ENCODE measurements around the gene PYCARD. TPM values are rescaled to one million over a fixed set of nuclear protein-coding genes. Genes with fewer than 3 reads are reported as not detected.
A peak's percentile ranks its signal among the peaks of the same experiment; 100 is the strongest.

The PYCARD gene
- total RNA-seq, 3 donors from 2014 or later = 32.9 to 50.2 (median 35.7) TPM

DNA sequence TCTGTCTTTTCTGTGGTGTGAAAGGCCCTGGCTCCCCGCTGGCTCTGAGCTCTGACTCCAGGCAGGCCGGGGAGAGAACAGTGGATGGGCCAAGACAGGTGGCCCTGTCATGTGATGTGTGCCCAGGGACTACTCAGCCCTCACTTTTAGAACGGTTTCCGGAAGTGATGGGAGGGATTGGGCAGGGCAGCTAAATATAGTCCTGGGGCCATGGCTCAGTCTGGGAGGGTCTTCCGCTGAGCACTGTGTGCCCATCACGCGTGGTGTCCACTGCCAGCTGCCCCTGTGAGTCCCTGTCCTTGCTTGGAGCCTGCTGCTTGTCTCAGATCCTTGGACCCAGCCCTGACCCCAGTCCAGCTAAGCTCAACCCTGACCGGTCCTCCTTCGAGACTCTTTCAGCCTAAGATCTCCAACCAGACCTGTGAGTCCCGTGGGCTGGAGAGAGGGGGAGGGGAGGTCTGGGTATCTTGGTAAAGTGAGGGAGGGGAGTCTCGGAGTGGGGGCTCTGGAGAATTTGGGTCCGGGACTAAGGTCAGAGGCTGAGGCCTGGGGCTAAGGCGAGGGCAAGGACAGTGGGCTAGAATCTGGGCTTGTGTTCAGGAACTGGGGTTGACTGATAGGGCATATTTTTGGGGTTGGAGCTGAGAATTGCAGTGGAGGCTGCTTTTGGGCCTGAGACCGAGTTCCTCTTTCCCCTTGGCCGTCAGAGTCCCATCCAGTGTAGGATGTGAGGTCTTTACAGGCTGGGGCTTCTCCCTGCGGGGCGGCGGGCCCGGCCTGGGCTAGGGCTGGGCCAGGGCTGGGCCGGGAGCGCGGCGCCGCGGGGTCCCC is 11.5 kb upstream of the PYCARD start, which contains the start of gene TRIM72:
Gene TRIM72, plus strand, starts transcription at position 243 of the 831 bp plus-strand sequence. CDS start 620 bp downstream, outside the sequence.
- Histone ChIP-seq H3K4me3 (peak within 1 kb of the TSS; percentile 41 to 71 (median 55)), H3K27me3 (peaks cover 4 to 25% of the 10 kb centered on the region in 2 donors), H3K36me3 (no peaks in the 10 kb centered on the region), H3K4me1 (peaks cover 0 to 7% of the 10 kb centered on the region in 2 donors), H3K9me3 (no peaks in the 10 kb centered on the region), H3K27ac (no peak within 1 kb of the TSS)
- TF ChIP-seq, protein P1, sequence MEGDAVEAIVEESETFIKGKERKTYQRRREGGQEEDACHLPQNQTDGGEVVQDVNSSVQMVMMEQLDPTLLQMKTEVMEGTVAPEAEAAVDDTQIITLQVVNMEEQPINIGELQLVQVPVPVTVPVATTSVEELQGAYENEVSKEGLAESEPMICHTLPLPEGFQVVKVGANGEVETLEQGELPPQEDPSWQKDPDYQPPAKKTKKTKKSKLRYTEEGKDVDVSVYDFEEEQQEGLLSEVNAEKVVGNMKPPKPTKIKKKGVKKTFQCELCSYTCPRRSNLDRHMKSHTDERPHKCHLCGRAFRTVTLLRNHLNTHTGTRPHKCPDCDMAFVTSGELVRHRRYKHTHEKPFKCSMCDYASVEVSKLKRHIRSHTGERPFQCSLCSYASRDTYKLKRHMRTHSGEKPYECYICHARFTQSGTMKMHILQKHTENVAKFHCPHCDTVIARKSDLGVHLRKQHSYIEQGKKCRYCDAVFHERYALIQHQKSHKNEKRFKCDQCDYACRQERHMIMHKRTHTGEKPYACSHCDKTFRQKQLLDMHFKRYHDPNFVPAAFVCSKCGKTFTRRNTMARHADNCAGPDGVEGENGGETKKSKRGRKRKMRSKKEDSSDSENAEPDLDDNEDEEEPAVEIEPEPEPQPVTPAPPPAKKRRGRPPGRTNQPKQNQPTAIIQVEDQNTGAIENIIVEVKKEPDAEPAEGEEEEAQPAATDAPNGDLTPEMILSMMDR (IDR thresholded peaks at IDR 0.05) = no peak
- TF ChIP-seq POLR2AphosphoS5 (IDR thresholded peaks at IDR 0.05) (no peak), POLR2A (IDR thresholded peaks at IDR 0.05) (no peak)
- no peak for DNase-seq (ENCODE audit: low spot score in 2 of 2)
- intact Hi-C loops (cut with DNase I; ENCODE audit: low total_unique reads) = no loop called here

DNA sequence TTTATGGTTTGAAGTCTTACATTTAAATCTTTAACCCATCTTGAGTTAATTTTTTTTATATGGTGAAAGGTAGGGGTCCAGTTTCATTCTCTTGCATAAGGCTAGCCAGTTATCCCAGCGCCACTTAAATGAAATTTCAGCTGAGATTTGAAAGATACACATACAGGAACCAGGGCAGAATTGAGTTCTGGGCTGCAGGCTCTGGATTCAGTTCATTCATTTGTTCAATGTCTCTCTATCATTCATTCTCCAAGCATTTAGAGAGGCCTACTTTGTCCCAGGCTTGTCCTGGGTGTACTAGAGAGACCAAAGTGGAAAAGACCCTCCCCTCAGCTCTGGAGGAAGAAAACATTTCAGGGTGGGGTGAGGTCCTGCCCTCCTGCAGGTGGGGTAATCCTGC is 10.8 kb upstream of the PYCARD start:
- H3K4me3 ChIP-seq = no peak overlapping the region
- no peak for DNase-seq (ENCODE audit: low spot score in 2 of 2)
- H3K9me3 ChIP-seq = no peaks in the 10 kb centered on the region
- no peak overlapping the region for H3K27ac ChIP-seq
- no peaks in the 10 kb centered on the region for H3K36me3 ChIP-seq
- H3K4me1 ChIP-seq = peaks cover 0 to 7% of the 10 kb centered on the region in 2 donors
- TF ChIP-seq POLR2A (IDR thresholded peaks at IDR 0.05) (no peak), POLR2AphosphoS5 (IDR thresholded peaks at IDR 0.05) (no peak)
- TF ChIP-seq, protein P1 (IDR thresholded peaks at IDR 0.05) = no peak
- intact Hi-C loops (cut with DNase I; ENCODE audit: low total_unique reads) = no loop called here
- peaks cover 4 to 18% of the 10 kb centered on the region in 2 donors for H3K27me3 ChIP-seq

DNA sequence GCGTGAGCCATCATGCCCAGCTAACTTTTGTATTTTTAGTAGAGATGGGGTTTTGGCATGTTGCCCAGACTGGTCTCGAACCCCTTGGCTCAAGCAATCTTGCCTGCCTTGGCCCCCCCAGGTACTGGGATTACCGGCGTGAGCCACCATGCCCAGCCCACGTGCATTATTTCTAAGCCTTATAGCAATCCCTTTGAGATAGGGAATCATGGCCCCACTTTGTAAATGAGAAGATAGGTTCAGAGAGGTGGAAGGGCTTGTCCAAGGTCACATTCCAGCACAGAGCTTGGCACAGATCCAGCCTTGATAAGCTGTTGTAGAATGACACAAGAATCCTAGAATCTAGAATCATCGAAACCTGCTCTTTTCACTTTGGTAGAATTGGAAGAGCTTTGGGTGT is 4.2 kb upstream of the PYCARD start:
- no peaks in the 10 kb centered on the region for H3K27me3 ChIP-seq
- no peak for DNase-seq (ENCODE audit: low spot score in 2 of 2)
- intact Hi-C loops (cut with DNase I; ENCODE audit: low total_unique reads) = no loop called here
- H3K27ac ChIP-seq = no peak overlapping the region
- H3K4me1 ChIP-seq = peaks cover 0 to 3% of the 10 kb centered on the region in 2 donors
- H3K4me3 ChIP-seq = no peak overlapping the region
- no peaks in the 10 kb centered on the region for H3K9me3 ChIP-seq
- H3K36me3 ChIP-seq = no peaks in the 10 kb centered on the region
- TF ChIP-seq POLR2A (IDR thresholded peaks at IDR 0.05) (no peak), POLR2AphosphoS5 (IDR thresholded peaks at IDR 0.05) (no peak)
- TF ChIP-seq, protein P1 (IDR thresholded peaks at IDR 0.05) = no peak

DNA sequence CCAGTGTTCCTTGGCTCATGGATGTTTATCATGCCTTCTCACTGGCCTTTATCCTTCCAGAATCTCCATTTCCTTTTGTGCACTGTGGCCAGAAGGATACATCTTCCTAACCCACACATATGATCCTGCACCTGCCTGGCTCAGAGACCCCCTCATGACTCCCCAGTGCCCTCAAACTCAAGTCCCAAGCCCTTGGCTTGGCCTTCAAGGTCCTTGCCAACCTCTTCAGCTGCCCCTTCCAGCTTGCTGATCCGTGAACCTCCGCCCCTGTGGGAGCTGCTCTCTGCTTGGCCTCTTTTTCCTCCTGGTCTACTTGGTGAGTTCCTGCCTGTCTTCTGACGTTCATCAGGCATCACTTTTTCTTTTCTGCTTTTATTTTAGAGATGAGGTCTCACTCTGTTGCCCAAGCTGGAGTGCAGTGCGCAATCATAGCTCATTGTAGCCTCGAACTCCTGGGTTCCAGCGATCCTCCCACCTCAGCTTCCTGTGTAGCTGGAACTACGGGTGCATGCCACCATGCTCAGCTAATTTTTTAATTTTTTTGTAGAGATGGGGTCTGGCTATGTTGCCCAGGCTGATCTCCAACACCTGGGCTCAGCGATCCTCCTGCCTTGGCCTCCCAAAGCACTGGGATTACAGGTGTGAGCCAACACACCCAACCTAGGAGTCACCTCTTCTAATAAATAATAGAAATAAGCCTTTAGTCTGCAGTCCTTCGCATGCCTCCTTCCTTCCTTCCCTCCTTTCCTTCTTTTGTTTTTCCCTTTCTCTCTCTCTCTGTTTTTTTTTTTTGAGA is 2.5 kb upstream of the PYCARD start:
- H3K27me3 ChIP-seq = no peaks in the 10 kb centered on the region
- H3K36me3 ChIP-seq = no peaks in the 10 kb centered on the region
- no peak overlapping the region for H3K4me3 ChIP-seq
- no peaks in the 10 kb centered on the region for H3K9me3 ChIP-seq
- H3K27ac ChIP-seq = no peak overlapping the region
- intact Hi-C loops (cut with DNase I; ENCODE audit: low total_unique reads) = no loop called here
- H3K4me1 ChIP-seq = peaks cover 8% of the 10 kb centered on the region in 2 donors
- TF ChIP-seq POLR2AphosphoS5 (IDR thresholded peaks at IDR 0.05) = no peak
- no peak for TF ChIP-seq POLR2A (IDR thresholded peaks at IDR 0.05)
- TF ChIP-seq, protein P1 (IDR thresholded peaks at IDR 0.05) = no peak
- no peak for DNase-seq (ENCODE audit: low spot score in 2 of 2)

Measured in breast epithelium (tissue), 4 donors.